Measurements from ENCODE around the gene HHAT. TPM values are rescaled to one million over a fixed set of nuclear protein-coding genes. Genes with fewer than 3 reads are reported as not detected.

HHAT gene
- total and polyA plus RNA-seq, 9 of the 15 experiments (the other 6 are each of a cell fraction or from before 2014, with no cell fraction given) = 0.07 to 0.16 (median 0.13) TPM; not detected in 1

GRCh38 chr1:210373878-210374599 is 45.3 kb downstream of the HHAT start (continued):
- TF ChIP-seq CTCFL (IDR thresholded peaks at IDR 0.05; ENCODE audit: borderline replicate concordance, insufficient read depth, low read depth, low read length, poor library complexity, severe bottlenecking) (peak; percentile 46), HNRNPLL (IDR thresholded peaks at IDR 0.05; ENCODE audit: low read depth, low read length, poor library complexity, severe bottlenecking) (no peak), ATF4 (CRISPR knock-in tag; IDR thresholded peaks at IDR 0.05) (no peak), ZEB2 (IDR thresholded peaks at IDR 0.05) (0 out of 2 replicates have a peak, but pooled peaks have one; percentile 29), DNMT1 (IDR thresholded peaks at IDR 0.05) (no peak), ZNF143 (CRISPR knock-in tag; IDR thresholded peaks at IDR 0.05) (peak; percentile 68), ZNF668 (CRISPR knock-in tag; IDR thresholded peaks at IDR 0.05) (no peak), MAFK (IDR thresholded peaks at IDR 0.05; ENCODE audit: low read length) (no peak), ZNF639 (CRISPR knock-in tag; conservative IDR thresholded peaks at IDR 0.05 in 1 of 2, IDR thresholded peaks at IDR 0.05 in 1 of 2) (0 out of 4 replicates have a peak, but pooled peaks of 1 of the 2 experiments have one; percentile 25), DMBX1 (CRISPR knock-in tag; IDR thresholded peaks at IDR 0.05; ENCODE audit: borderline replicate concordance) (no peak), ZSCAN29 (IDR thresholded peaks at IDR 0.05) (no peak), E2F1 (CRISPR knock-in tag; IDR thresholded peaks at IDR 0.05) (no peak), MXI1 (IDR thresholded peaks at IDR 0.05; ENCODE audit: low read depth, low read length) (peak; percentile 36; the same call in 1 of the 2 replicates), GTF2F1 (IDR thresholded peaks at IDR 0.05; ENCODE audit: low read depth, low read length) (peak; percentile 98), SMAD1 (IDR thresholded peaks at IDR 0.05; ENCODE audit: low read depth, low read length, partially characterized antibody) (peak; percentile 97), RNF2 (IDR thresholded peaks at IDR 0.05) (peak; percentile 94; the same call in 1 of the 2 replicates), CCNT2 (IDR thresholded peaks at IDR 0.05; ENCODE audit: borderline replicate concordance, extremely low read depth, insufficient read length, low read depth, low read length) (no peak), NR1H2 (CRISPR knock-in tag; IDR thresholded peaks at IDR 0.05) (no peak), MAX (CRISPR knock-in tag; IDR thresholded peaks at IDR 0.05) (no peak), SRSF9 (IDR thresholded peaks at IDR 0.05; ENCODE audit: borderline replicate concordance, low read depth, low read length) (no peak), ZKSCAN8 (CRISPR knock-in tag; IDR thresholded peaks at IDR 0.05) (no peak), KHSRP (IDR thresholded peaks at IDR 0.05) (peak; percentile 16; the same call in 1 of the 2 replicates)
